Panc1 (cell line): ENCODE measurements around the gene ARID4B.

Experiments
- CTCF ChIP-seq: fragments of 450-650 bp; IDR thresholded peaks from 2 replicates; pipeline ENCODE4 v1.5.1; 2017; ENCODE audit warnings: mild to moderate bottlenecking
- POLR2AphosphoS5 ChIP-seq: IDR thresholded peaks from 2 replicates; pipeline ENCODE4 v1.6.1; 2012; ENCODE audit warnings: mild to moderate bottlenecking, low read depth, low read length, moderate library complexity
- SIN3A ChIP-seq: IDR thresholded peaks from 2 replicates; pipeline ENCODE4 v1.6.1; 2012; ENCODE audit warnings: low read depth, mild to moderate bottlenecking, low read length, moderate library complexity, borderline replicate concordance; ENCODE audit not compliant: insufficient read depth

- no peak for TF ChIP-seq CTCF
- TF ChIP-seq SIN3A, result no peak
- TF ChIP-seq POLR2AphosphoS5, result no peak
Observed at GRCh38 chr1:235325139-235325538, 2.8 kb downstream of the ARID4B start.
